ENCODE measurements around the gene SMIM45.

Gene SMIM45

GRCh38 chr22:41917375-41917902 is 34.5 kb upstream of the SMIM45 start:
- Histone ChIP-seq H3K27me3 (peaks cover 17% of the 10 kb centered on the region), H3K36me3 (no peaks in the 10 kb centered on the region), H3K4me3 (replicated peaks in 1 of 3) (no peak overlapping the region), H3K27ac (no peak overlapping the region), H3K4me1 (peaks cover 10 to 30% of the 10 kb centered on the region in 2 donors), H3K9me3 (no peaks in the 10 kb centered on the region)
- intact Hi-C loops (cut with DNase I), result no loop called here
- 49 to 62% methylated on average over 8 to 11 of the region's 11 CpGs for WGBS, 2 donors
- no peak for DNase-seq
- no peak for TF ChIP-seq CTCF (IDR thresholded peaks at IDR 0.05)
- no peak for TF ChIP-seq POLR2A (IDR thresholded peaks at IDR 0.05)

GRCh38 chr22:41917903-41918791 is 33.8 kb upstream of the SMIM45 start:
- TF ChIP-seq POLR2A (IDR thresholded peaks at IDR 0.05) (no peak), CTCF (IDR thresholded peaks at IDR 0.05) (no peak)
- Histone ChIP-seq H3K4me1 (peaks cover 10 to 30% of the 10 kb centered on the region in 2 donors), H3K27ac (no peak overlapping the region), H3K4me3 (replicated peaks in 1 of 3) (no peak overlapping the region), H3K27me3 (peaks cover 16% of the 10 kb centered on the region), H3K9me3 (no peaks in the 10 kb centered on the region), H3K36me3 (no peaks in the 10 kb centered on the region)
- 66 to 71% methylated on average over 14 to 23 of the region's 23 CpGs for WGBS, 2 donors
- intact Hi-C loops (cut with DNase I), result no loop called here
- peak; percentile 25 to 29 for DNase-seq

- H3K27me3 ChIP-seq, result peaks cover 16% of the 10 kb centered on the region
- TF ChIP-seq CTCF (IDR thresholded peaks at IDR 0.05) (no peak), POLR2A (IDR thresholded peaks at IDR 0.05) (no peak)
- 6 to 17% methylated on average over 8 to 19 of the region's 62 CpGs for WGBS, 2 donors
- intact Hi-C loops (cut with DNase I), result no loop called here
- H3K9me3 ChIP-seq, result no peaks in the 10 kb centered on the region
- peak overlapping the region in 2 of 3 donors; percentile 22 to 31 for H3K4me3 ChIP-seq (replicated peaks in 1 of 3)
- peak; percentile 35 to 41 for DNase-seq
- no peak overlapping the region for H3K27ac ChIP-seq
- peaks cover 10 to 25% of the 10 kb centered on the region in 2 donors for H3K4me1 ChIP-seq
- no peaks in the 10 kb centered on the region for H3K36me3 ChIP-seq
These were observed 32.4 kb upstream of the SMIM45 start for GRCh38 chr22:41919357-41920224.

GRCh38 chr22:41920271-41920976 is 31.5 kb upstream of the SMIM45 start:
- Histone ChIP-seq H3K9me3 (no peaks in the 10 kb centered on the region), H3K4me3 (replicated peaks in 1 of 3) (peak overlapping the region in 1 of 3 donors; percentile 31), H3K27ac (no peak overlapping the region), H3K4me1 (peaks cover 5 to 16% of the 10 kb centered on the region in 2 donors), H3K36me3 (no peaks in the 10 kb centered on the region), H3K27me3 (peaks cover 13% of the 10 kb centered on the region)
- intact Hi-C loops (cut with DNase I), result no loop called here
- no peak for TF ChIP-seq CTCF (IDR thresholded peaks at IDR 0.05)
- TF ChIP-seq POLR2A (IDR thresholded peaks at IDR 0.05), result no peak
- no peak for DNase-seq
- WGBS, 2 donors, result 62 to 63% methylated on average over 8 to 16 of the region's 21 CpGs
